ENCODE measurements around the gene LPCAT3.
"Not testable (repeated sequence)": the region's sequence is repeated elsewhere in the genome, so short reads cannot be mapped to it uniquely, and the experiment has no call there.

Gene LPCAT3

DNA sequence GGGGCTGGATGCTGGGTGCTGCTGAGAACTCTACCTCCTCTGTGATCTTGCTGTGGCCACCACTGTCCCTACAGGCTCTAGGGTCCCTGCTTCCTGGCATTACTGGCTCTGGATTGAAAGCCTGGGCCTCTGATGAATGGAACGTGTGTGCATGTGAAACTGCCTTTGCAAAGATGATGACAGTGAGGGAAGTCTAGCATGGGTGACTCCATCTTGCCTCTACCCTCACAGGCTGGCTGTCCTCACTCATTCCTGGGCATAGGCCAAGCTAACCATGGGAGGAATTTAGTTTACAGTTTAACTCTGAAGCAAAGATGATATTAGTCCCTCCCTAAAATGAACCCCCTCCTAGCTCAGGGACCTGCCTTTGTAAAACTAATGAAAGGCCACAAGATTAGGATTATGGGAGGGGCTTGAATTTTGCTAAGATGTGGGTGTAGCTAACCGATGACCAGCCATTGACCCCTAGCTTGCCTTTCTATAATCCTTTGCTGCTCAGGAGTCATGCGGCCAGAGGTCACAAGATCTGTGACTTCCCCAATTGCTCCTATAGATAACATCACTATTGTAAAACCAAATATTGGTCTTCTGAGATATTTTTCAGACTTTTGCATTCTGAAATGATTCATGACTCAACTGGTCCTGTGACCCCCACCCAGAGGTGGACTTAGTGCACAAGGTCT lies 40.0 kb upstream of the LPCAT3 start:
- H3K4me3 ChIP-seq (ENCODE audit: low read depth in 1 of 2, low read length in 1 of 2) = no peak overlapping the region
- TF ChIP-seq, protein P1, sequence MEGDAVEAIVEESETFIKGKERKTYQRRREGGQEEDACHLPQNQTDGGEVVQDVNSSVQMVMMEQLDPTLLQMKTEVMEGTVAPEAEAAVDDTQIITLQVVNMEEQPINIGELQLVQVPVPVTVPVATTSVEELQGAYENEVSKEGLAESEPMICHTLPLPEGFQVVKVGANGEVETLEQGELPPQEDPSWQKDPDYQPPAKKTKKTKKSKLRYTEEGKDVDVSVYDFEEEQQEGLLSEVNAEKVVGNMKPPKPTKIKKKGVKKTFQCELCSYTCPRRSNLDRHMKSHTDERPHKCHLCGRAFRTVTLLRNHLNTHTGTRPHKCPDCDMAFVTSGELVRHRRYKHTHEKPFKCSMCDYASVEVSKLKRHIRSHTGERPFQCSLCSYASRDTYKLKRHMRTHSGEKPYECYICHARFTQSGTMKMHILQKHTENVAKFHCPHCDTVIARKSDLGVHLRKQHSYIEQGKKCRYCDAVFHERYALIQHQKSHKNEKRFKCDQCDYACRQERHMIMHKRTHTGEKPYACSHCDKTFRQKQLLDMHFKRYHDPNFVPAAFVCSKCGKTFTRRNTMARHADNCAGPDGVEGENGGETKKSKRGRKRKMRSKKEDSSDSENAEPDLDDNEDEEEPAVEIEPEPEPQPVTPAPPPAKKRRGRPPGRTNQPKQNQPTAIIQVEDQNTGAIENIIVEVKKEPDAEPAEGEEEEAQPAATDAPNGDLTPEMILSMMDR (IDR thresholded peaks at IDR 0.05) = no peak
- no peaks in the 10 kb centered on the region for H3K4me1 ChIP-seq (ENCODE audit: control insufficient read depth in 1 of 2, insufficient read depth in 1 of 2, low read depth in 1 of 2, low read length in 1 of 2)
- peaks cover 14% of the 10 kb centered on the region for H3K27me3 ChIP-seq
- no peaks in the 10 kb centered on the region for H3K36me3 ChIP-seq
- H3K27ac ChIP-seq = no peak overlapping the region
- H3K9me3 ChIP-seq = no peaks in the 10 kb centered on the region

DNA sequence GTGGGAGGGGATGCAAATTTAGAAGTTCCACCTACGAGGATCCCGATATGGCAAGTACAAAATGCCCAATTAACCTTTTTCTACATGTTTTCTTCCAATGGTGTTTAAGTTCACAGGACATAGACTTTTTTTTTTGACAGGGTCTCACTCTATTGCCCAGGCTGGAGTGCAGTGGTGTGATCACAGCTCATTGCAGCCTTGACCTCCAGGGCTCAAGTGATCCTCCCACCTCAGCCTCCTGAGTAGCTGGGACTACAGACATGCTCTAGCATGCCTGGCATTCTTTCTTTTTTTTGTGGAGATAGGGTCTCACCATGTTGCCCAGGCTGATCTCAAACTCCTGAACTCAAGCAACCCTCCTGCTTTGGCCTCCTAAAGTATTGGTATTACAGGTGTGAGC lies 37.5 kb upstream of the LPCAT3 start:
- H3K36me3 ChIP-seq; H3K4me3 ChIP-seq (ENCODE audit: low read depth in 1 of 2, low read length in 1 of 2); H3K27me3 ChIP-seq; H3K9me3 ChIP-seq; H3K4me1 ChIP-seq (ENCODE audit: control insufficient read depth in 1 of 2, insufficient read depth in 1 of 2, low read depth in 1 of 2, low read length in 1 of 2); H3K27ac ChIP-seq: not testable (repeated sequence)

DNA sequence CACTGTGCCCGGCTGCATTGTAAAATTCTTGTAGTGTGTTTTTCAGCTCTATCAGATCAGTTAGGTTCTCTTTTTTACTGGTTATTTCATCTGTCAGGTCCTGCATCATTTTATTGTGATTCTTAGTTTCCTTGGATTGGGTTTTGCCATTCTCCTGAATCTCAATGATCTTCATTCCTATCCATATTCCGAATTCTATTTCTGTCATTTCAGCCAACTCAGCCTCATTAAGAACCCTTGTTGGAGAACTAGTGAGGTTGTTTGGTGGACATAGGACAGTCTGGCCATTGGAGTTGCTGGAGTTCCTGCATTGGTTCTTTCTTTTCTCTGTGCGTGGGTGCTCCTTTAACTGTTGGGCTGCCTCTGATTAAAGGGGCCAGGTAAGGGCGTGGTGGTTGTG lies 36.6 kb upstream of the LPCAT3 start:
- H3K27me3 ChIP-seq = peaks cover 3% of the 10 kb centered on the region
- H3K9me3 ChIP-seq = no peaks in the 10 kb centered on the region
- H3K4me1 ChIP-seq (ENCODE audit: control insufficient read depth in 1 of 2, insufficient read depth in 1 of 2, low read depth in 1 of 2, low read length in 1 of 2) = no peaks in the 10 kb centered on the region
- H3K4me3 ChIP-seq (ENCODE audit: low read depth in 1 of 2, low read length in 1 of 2) = no peak overlapping the region
- TF ChIP-seq, protein P1 (IDR thresholded peaks at IDR 0.05) = no peak
- no peak overlapping the region for H3K27ac ChIP-seq
- no peaks in the 10 kb centered on the region for H3K36me3 ChIP-seq

DNA sequence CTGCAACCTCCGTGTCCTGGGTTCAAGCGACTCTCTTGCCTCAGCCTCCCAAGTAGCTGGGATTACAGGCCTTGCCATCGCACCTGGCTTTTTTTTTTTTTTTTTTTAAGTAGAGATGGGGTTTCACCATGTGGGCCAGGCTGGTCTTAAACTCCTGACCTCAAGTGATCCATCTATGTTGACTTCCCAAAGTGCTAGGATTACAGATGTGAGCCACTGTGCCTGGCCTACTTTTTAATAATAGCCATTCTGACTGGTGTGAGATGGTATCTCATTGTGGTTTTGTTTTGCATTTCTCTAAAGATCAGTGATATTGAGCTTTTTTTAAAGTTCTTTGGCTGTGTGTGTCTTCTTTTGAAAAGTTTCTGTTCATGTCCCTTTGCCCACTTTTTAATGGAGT lies 31.7 kb upstream of the LPCAT3 start:
- H3K4me3 ChIP-seq (ENCODE audit: low read depth in 1 of 2, low read length in 1 of 2); H3K4me1 ChIP-seq (ENCODE audit: control insufficient read depth in 1 of 2, insufficient read depth in 1 of 2, low read depth in 1 of 2, low read length in 1 of 2); H3K36me3 ChIP-seq; H3K27ac ChIP-seq; H3K9me3 ChIP-seq: not testable (repeated sequence)
- peaks cover 10% of the 10 kb centered on the region for H3K27me3 ChIP-seq

DNA sequence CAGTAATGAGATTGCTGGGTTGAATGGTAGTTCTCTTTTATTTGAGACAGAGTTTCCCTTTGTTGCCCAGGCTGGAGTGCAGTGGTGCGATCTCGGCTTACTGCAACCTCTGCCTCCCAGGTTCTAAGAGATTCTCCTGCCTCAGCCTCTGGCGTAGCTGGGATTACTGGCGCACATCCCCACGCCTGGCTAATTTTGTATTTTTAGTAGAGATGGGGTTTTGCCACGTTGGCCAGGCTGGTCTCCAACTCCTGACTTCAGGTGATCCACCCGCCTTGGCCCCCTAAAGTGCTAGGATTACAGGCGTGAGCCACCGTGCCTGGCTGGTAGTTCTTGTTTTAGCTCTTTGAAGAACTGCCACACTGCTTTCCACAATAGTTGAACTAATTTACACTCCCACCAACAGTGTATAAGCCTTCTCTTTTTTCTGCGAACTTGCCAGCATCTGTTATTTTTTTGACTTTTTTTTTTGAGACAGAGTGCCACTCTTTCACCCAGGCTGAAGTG lies 31.2 kb upstream of the LPCAT3 start:
- peaks cover 10% of the 10 kb centered on the region for H3K27me3 ChIP-seq

DNA sequence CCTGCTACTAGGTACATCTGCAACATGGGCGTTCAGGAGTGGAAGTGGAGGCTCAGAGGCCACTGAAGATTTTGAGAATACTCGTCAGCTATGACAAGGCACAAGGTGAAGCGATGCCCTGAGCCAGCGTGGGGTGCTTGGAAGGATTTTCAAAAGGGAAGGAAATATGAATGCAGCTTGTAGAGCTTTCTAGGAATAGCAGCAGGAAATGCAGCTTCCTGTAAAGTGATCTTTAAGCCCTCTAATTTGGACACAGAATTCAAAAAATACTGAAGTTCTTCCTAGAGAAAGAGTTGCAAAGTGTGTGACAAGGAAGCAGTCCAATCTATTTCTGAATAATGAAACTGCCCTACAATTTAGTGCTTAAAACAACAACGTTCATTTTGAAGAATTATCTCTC lies 29.0 kb upstream of the LPCAT3 start:
- no peak overlapping the region for H3K4me3 ChIP-seq (ENCODE audit: low read depth in 1 of 2, low read length in 1 of 2)
- TF ChIP-seq, protein P1 (IDR thresholded peaks at IDR 0.05) = no peak
- H3K4me1 ChIP-seq (ENCODE audit: control insufficient read depth in 1 of 2, insufficient read depth in 1 of 2, low read depth in 1 of 2, low read length in 1 of 2) = peaks cover 3 to 7% of the 10 kb centered on the region in 2 experiments
- no peaks in the 10 kb centered on the region for H3K36me3 ChIP-seq
- H3K27me3 ChIP-seq = peaks cover 10% of the 10 kb centered on the region
- H3K27ac ChIP-seq = no peak overlapping the region
- no peaks in the 10 kb centered on the region for H3K9me3 ChIP-seq

More for the DNA sequence above, 31.2 kb upstream of the LPCAT3 start:
- not testable (repeated sequence) for H3K36me3 ChIP-seq; H3K4me3 ChIP-seq (ENCODE audit: low read depth in 1 of 2, low read length in 1 of 2); H3K9me3 ChIP-seq; H3K4me1 ChIP-seq (ENCODE audit: control insufficient read depth in 1 of 2, insufficient read depth in 1 of 2, low read depth in 1 of 2, low read length in 1 of 2); H3K27ac ChIP-seq

DNA sequence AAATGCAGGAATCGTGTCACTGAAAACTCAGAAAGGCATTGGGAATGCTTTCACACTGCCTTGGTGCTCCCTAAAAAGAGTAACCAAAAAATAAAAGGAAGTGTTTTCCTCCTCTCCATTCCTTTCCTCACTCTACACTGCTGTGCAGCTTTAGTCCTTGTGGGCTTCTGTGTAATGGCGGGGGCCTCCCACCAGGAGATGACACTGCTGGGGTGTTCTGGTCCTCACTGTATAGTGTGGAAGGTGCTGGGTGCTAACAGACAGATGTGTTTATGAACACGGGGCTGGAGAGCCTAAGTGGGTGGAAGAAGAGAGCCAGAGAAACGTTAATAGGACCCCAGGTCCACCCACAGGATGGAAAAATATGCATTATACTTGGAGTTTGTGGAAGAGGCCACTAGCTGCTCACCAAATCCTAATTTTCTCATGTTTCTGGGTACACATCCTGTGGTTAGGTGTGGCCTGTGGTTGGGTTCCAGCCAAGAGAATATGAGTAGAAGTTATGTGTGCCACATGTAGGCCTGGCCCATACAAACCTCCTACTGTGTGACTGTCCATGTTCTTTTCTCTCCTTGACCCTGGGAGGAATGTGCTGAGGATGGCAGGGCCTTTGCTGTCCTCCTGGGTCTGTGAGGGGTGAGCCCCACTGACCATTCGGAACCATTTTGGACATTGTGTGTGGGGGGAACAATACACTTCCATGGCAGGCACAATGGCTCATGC lies 28.3 kb upstream of the LPCAT3 start:
- no peak overlapping the region for H3K27ac ChIP-seq
- no peak overlapping the region for H3K4me3 ChIP-seq (ENCODE audit: low read depth in 1 of 2, low read length in 1 of 2)
- TF ChIP-seq, protein P1 (IDR thresholded peaks at IDR 0.05) = no peak
- peaks cover 10% of the 10 kb centered on the region for H3K27me3 ChIP-seq
- no peaks in the 10 kb centered on the region for H3K9me3 ChIP-seq
- H3K4me1 ChIP-seq (ENCODE audit: control insufficient read depth in 1 of 2, insufficient read depth in 1 of 2, low read depth in 1 of 2, low read length in 1 of 2) = peaks cover 3 to 7% of the 10 kb centered on the region in 2 experiments
- H3K36me3 ChIP-seq = no peaks in the 10 kb centered on the region
